Small intestine (tissue), 7 donors: Measurements from ENCODE around the gene LMBR1. TPM values are rescaled to one million over a fixed set of nuclear protein-coding genes. Genes with fewer than 3 reads are reported as not detected.

Source experiments
- DNase-seq, 2 donors: peaks; one replicate each; pipeline versions ENCODE4 v3.0.0 to v3.0.0-alpha.2; 2013
- FAIRE-seq: peaks from 2 replicates; lab custom pipeline; 2012; peaks lifted over from hg19 to GRCh38; lab: Jason Lieb, UNC
- H3K27ac ChIP-seq, 3 donors: one replicate each; pipeline ENCODE4 v1.5.1; 2013; ENCODE audit warnings: low read length in 2 of 3, mild to moderate bottlenecking in 2 of 3, control low read depth in 1 of 3, inconsistent platforms in 1 of 3, low read depth in 1 of 3, moderate library complexity in 1 of 3
- H3K27me3 ChIP-seq, 3 donors: one replicate each; pipeline ENCODE4 v1.6.1; 2013; ENCODE audit warnings: low read length in 3 of 3, inconsistent platforms in 1 of 3; ENCODE audit not compliant: control insufficient read depth in 3 of 3, insufficient read depth in 3 of 3
- H3K36me3 ChIP-seq, 3 donors: one replicate each; pipeline ENCODE4 v1.6.1; 2013; ENCODE audit warnings: low read length in 3 of 3, inconsistent platforms in 1 of 3, low read depth in 1 of 3, mild to moderate bottlenecking in 1 of 3, moderate library complexity in 1 of 3; ENCODE audit not compliant: control insufficient read depth in 3 of 3, insufficient read depth in 2 of 3
- H3K4me1 ChIP-seq, 3 donors: one replicate each; pipeline ENCODE4 v1.6.1; 2013; ENCODE audit warnings: low read length in 2 of 3, inconsistent platforms in 1 of 3, low read depth in 1 of 3, mild to moderate bottlenecking in 1 of 3, moderate library complexity in 1 of 3; ENCODE audit not compliant: control insufficient read depth in 3 of 3, insufficient read depth in 2 of 3
- H3K4me3 ChIP-seq, 3 donors: one replicate each; pipeline ENCODE4 v1.5.1; 2013; ENCODE audit warnings: low read length in 3 of 3, control low read depth in 1 of 3, inconsistent platforms in 1 of 3, low read depth in 1 of 3, mild to moderate bottlenecking in 1 of 3, moderate library complexity in 1 of 3
- H3K9me3 ChIP-seq, 2 donors: one replicate each; pipeline ENCODE4 v1.6.1; 2013; ENCODE audit warnings: low read depth in 1 of 2, low read length in 1 of 2; ENCODE audit not compliant: control insufficient read depth in 2 of 2, insufficient read depth in 1 of 2
- WGBS, 3 donors: extraction: QIAGEN DNeasy Blood & Tissue Kit; methylation state at CpG; one replicate each; pipeline ENCODE4 v1.1.7; 2013; 5-methylcytosine and 5-hydroxymethylcytosine counted together
- polyA plus RNA-seq, 4 donors: library from polyadenylated mRNA; stranded (reverse) in 3 of 4; unstranded in 1 of 4; fragments of 200-250 nt in 3 of 4; fragments of 120-200 nt in 1 of 4; gene quantifications; one replicate each; pipeline versions ENCODE4 v1.2.1 to v1.2.3, GENCODE V29; 2013
- donor health status: healthy with polysubstance abuse.
- donor health status: control.
- donor health status: control.
- donor health status: Bipolar disorder and iron deficiency.
- donor health status: healthy.

LMBR1 gene
- polyA plus RNA-seq, 4 donors = 4.3 to 34.5 (median 11.9) TPM

- no peak for DNase-seq
Observed at GRCh38 chr7:156897673-156898072, 4.7 kb upstream of the LMBR1 start.

GRCh38 chr7:156896388-156897022 lies 3.5 kb upstream of the LMBR1 start:
- no peak for FAIRE-seq

More at GRCh38 chr7:156897673-156898072, 4.7 kb upstream of the LMBR1 start:
- H3K27me3 ChIP-seq = peaks cover 0 to 5% (median 0%) of the 10 kb centered on the region in 3 donors
- FAIRE-seq = no peak
- no peaks in the 10 kb centered on the region for H3K36me3 ChIP-seq
- WGBS, 3 donors = 61 to 75% (median 65%) methylated on average over 8 of the region's 8 CpGs
- H3K27ac ChIP-seq = no peak overlapping the region
- no peak overlapping the region for H3K4me3 ChIP-seq
- no peaks in the 10 kb centered on the region for H3K9me3 ChIP-seq
- peaks cover 0 to 3% (median 0%) of the 10 kb centered on the region in 3 donors for H3K4me1 ChIP-seq

DNA sequence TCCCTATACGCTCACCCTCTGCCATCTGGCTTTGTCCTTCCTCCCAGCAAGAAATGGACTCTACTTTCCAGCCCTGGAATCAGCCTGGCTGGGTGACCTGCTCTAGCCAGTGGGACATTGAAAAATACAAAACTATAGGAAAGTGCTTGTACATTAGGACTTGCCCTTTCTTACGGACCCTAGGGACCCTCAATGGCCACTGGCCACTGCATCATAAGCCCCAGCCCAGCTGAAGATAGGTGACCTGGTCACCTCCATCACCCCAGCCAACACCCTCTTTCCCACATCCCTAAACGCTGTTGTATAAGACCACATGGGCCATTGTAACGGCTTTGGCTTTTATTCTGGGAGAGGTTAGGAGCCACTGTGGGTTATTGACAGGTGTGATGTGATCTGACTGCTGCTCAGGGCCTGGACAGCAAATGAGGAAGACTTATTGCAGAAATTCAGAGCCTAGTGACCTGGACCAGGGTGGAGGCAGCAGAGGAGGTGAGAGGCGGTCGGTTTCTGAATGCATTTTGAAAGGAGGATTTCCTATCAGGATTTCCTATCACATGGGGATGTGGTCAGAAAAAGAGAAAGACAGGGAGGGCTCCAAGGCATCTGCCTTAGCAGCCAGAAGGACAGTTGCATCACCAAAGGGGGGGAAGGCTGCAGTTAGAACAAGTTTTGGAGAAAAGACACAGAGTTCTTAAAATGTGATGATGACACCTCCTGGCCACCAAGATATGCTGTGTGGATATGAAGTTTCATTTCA lies 2.2 kb upstream of the LMBR1 start:
- H3K36me3 ChIP-seq = no peaks in the 10 kb centered on the region
- peaks cover 0 to 5% (median 0%) of the 10 kb centered on the region in 3 donors for H3K27me3 ChIP-seq
- 74 to 89% (median 83%) methylated on average over 6 of the region's 6 CpGs for WGBS, 3 donors
- H3K4me3 ChIP-seq = no peak overlapping the region
- FAIRE-seq = no peak
- no peak for DNase-seq
- H3K9me3 ChIP-seq = no peaks in the 10 kb centered on the region
- peak overlapping the region in 1 of 3 donors; percentile 59 for H3K27ac ChIP-seq
- peaks cover 0 to 3% (median 0%) of the 10 kb centered on the region in 3 donors for H3K4me1 ChIP-seq

More at GRCh38 chr7:156896388-156897022, 3.5 kb upstream of the LMBR1 start:
- Histone ChIP-seq H3K4me3 (no peak overlapping the region), H3K4me1 (peaks cover 0 to 3% (median 0%) of the 10 kb centered on the region in 3 donors), H3K27ac (peak overlapping the region in 1 of 3 donors; percentile 56), H3K27me3 (peaks cover 0 to 5% (median 0%) of the 10 kb centered on the region in 3 donors), H3K36me3 (no peaks in the 10 kb centered on the region), H3K9me3 (no peaks in the 10 kb centered on the region)
- 70 to 86% (median 77%) methylated on average over 5 of the region's 5 CpGs for WGBS, 3 donors
- DNase-seq = no peak

DNA sequence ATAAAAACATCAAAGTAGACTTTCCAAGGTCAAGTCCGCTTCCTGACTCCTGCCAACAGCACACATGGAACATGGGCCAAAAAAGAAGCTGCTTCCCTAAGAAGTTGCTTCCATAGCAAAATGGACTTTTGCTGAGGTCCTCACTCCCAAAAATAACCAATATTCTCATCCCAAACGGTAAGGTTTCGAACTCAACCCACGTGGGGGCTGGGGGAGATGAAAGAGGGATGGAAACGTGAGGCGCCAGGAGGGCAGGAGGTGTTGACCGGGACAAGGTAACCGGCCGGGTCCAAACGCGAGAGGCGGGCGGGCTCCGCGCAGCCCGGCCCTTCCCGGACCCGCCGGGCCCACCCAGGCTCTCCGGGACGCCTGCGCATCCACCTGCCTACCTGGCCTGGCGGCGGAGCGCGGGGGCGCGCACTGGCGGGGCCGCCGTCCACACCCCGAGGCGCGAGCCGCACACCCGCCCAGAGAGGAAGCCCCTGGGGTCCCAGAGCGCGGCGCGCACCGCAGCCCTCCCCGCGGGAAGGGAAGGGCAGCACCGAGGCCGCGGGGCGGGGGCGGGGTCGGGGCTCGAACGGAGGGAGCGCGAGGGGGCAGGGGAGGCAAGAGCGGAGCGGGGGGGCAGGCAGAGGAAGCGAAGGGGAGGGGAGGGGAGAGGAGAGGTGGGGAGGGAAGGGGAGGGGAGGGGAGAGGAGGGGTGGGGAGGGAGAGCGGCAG lies 742 bp downstream of the LMBR1 start:
- H3K4me3 ChIP-seq = peak overlapping the region; percentile 59 to 92 (median 90)
- peaks cover 0 to 3% (median 0%) of the 10 kb centered on the region in 3 donors for H3K4me1 ChIP-seq
- peak overlapping the region; percentile 49 to 80 (median 78) for H3K27ac ChIP-seq
- H3K27me3 ChIP-seq = no peaks in the 10 kb centered on the region
- H3K9me3 ChIP-seq = no peaks in the 10 kb centered on the region
- 0 to 1% (median 1%) methylated on average over 25 to 53 of the region's 57 CpGs for WGBS, 3 donors
- DNase-seq = peak; percentile 47 to 83
- no peaks in the 10 kb centered on the region for H3K36me3 ChIP-seq
- no peak for FAIRE-seq

DNA sequence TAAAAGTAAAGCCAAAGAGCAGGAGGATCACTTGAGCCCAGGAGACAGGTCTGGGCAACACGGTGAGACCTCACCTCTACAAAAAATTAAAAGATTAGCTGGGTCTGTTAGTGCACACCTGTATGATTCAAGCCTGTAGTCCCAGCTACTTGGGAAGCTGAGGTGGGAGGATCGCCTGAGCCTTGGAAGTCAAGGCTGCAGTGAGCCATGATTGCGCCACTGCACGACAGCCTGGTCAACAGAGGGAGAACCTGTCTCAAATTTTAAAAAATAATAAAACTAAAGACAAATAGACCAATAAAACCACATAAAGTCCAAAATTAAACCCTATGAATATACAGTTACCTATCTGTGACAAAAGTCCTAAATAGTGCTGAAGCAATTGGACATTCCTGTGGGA lies 3.2 kb downstream of the LMBR1 start:
- no peaks in the 10 kb centered on the region for H3K9me3 ChIP-seq
- FAIRE-seq (no peak), DNase-seq (no peak)
- peaks cover 0 to 3% (median 0%) of the 10 kb centered on the region in 3 donors for H3K4me1 ChIP-seq
- WGBS, 3 donors = 96% methylated on average over 4 of the region's 4 CpGs
- H3K36me3 ChIP-seq = no peaks in the 10 kb centered on the region
- H3K27me3 ChIP-seq = no peaks in the 10 kb centered on the region
- no peak overlapping the region for H3K27ac ChIP-seq
- H3K4me3 ChIP-seq = no peak overlapping the region

DNA sequence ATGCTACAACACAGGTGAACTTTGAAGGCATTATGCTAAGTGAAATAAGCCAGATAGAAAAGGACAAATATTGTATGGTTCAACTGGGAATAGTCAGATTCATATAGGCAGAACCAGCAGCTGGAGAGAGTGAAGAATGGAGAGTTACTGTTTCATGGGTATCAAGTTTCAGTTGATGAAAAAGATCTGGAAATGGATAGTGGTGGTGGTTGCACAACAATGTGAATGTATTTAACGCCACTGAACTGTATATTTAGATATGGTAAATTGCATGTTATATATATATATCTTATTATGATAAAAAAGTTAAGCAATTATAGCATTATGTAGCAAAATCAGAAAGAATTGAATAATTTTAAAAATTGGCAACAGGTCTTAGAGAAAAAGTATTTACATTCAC lies 3.9 kb downstream of the LMBR1 start:
- no peaks in the 10 kb centered on the region for H3K9me3 ChIP-seq
- no peaks in the 10 kb centered on the region for H3K36me3 ChIP-seq
- no peak overlapping the region for H3K4me3 ChIP-seq
- H3K27me3 ChIP-seq = no peaks in the 10 kb centered on the region
- 56 to 72% (median 60%) methylated on average over 1 of the region's 1 CpG for WGBS, 3 donors
- DNase-seq (no peak), FAIRE-seq (no peak)
- H3K27ac ChIP-seq = no peak overlapping the region
- H3K4me1 ChIP-seq = no peaks in the 10 kb centered on the region

DNA sequence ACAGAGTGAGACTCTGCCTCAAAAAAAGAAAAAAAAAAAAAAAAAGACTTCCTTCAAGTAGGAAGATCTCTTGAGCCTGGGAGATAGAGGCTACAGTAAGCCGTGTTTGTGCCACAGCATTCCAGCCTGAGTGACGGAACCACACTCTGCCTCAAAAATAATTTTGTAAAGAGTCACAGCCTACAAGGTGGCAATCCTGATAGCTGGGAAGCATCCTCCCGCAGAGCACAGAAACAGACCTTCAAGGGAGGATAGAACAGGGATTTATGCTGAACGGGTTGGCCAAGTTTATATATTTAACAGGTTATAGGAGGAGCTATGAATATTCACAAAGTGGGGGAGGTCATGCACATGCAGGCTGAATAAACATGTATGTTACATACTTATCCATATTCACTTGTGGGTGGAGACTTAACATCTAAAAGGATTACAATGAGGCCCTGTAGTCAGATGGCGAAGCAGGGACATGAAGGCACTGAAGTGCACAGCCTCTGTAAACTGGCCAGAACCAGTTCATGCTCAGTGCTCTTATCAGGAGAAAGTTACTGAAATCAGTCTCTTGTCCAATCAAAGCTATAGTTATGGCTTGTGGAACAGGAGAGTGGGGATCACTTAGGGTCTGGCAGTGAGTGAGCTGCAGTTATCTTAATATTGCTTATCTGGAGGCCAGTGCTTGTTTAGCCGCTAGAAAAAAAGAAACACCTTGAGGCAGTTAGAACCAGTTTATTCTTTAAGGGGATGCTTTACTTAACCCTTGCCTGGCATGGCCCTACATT lies 6.8 kb downstream of the LMBR1 start:
- no peaks in the 10 kb centered on the region for H3K27me3 ChIP-seq
- peak in 1 of 2 donors; percentile 16 for DNase-seq
- H3K4me1 ChIP-seq = no peaks in the 10 kb centered on the region
- H3K36me3 ChIP-seq = no peaks in the 10 kb centered on the region
- no peak for FAIRE-seq
- H3K27ac ChIP-seq = no peak overlapping the region
- no peak overlapping the region for H3K4me3 ChIP-seq
- no peaks in the 10 kb centered on the region for H3K9me3 ChIP-seq
- WGBS, 3 donors = 83 to 88% (median 88%) methylated on average over 6 of the region's 6 CpGs
